HUDEP-2 (cell line): ENCODE data around the gene CAPN11.
A peak's percentile ranks its signal among the peaks of the same experiment; 100 is the strongest.

Experiments used
- DNase-seq, 76 experiments: peaks; one replicate each; lab custom pipeline; 2025; ENCODE audit not compliant: unreplicated experiment in 76 of 76; lab: John Stamatoyannopoulos, UW

The CAPN11 gene

DNA sequence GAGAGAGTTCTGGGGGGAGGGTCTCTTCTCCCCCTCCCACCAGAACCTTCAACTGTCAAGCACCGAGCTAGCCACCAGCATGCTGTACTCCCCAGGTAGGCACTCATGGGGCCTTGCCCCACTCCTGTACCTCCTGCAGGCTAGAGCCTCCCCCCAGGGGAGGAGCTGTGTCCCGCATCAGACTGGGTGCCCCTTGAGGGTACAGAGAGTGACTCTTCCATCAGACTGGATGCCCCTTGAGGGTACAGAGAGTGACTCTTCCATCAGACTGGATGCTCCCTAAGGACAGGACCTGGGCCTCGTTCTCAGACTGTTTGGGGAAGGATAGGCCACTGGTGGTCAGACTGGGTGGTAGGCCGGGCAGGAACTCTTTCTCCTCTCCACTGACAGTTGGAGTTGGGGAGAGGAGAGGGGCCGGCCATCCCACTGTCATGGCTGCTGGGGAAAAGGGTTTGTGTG, at the start of gene CAPN11:
Gene CAPN11 (plus strand): TSS at position 51 of the 459 bp plus-strand sequence. CDS start 29 bp downstream, at position 80.
- no peak for DNase-seq

DNA sequence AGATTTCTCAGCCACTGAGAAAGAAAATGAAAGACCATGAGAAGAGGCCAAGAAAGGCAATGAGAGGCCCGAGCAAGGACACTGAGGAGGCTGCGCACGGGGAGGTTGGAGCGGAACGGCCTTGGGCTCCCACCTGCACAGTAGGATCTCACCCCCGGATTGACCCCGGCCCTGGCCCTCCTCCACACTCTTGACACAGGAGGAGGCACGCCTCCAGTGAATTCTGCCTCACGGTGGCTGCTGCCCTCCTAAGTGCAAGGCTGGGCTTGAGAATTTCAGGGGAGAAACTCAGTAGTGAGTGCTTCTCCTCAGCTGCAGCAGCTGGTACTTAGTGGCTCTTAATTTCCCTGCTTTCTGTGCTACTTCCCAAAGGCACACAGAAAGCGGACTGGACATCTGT, 49.4 kb upstream of the CAPN11 start:
- no peak for DNase-seq

DNA sequence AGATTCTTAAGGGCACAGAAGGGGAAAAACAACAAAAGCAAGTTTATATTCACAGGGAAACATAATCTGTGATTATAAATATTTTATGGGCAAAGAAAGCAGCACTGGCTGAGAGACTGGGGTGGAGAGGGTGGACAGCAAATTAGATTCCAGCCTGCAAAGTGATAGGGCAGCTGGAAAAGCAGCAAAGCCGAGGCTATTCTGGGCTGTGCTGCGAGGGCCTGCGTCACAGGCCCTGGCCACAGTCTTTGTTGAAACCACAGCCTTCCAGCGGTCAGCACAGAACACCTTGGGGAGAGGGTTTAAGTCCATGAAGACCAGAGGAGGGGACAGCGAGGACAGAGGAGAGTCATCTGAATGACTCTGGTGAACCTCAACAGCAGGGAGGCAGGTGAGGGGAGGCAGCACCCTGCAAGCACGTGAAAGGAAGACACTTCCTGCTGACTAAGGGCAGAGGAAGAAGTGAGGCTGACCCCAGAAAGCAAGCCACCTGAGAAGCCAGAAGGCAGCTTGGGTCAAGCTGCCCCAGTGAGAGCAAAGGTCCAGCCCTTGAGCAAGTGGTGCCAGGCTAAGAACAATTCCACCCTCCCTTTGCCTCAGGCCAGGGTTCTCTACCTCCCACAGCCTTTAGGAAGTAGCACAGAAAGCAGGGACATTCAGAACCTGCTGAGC, 48.5 kb upstream of the CAPN11 start:
- no peak for DNase-seq

DNA sequence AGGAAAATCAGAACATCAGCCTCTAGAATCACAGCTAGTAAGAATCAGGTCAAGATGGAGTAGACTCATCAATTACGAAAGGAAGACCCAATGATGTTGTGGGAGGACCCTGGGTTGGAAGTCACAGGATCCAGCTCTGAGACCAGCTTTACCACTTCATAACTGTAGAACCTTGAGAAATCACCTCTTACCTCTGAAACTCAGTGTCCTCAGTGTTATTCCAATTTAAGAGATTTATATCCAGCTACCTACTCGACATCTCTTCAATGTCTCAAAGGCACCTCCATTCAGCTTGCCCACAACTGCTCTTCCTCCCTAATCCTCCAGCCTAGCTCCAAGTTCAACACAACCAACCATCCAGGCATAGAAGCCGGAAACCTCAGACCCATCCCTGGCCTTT, 47.7 kb upstream of the CAPN11 start:
- no peak for DNase-seq

DNA sequence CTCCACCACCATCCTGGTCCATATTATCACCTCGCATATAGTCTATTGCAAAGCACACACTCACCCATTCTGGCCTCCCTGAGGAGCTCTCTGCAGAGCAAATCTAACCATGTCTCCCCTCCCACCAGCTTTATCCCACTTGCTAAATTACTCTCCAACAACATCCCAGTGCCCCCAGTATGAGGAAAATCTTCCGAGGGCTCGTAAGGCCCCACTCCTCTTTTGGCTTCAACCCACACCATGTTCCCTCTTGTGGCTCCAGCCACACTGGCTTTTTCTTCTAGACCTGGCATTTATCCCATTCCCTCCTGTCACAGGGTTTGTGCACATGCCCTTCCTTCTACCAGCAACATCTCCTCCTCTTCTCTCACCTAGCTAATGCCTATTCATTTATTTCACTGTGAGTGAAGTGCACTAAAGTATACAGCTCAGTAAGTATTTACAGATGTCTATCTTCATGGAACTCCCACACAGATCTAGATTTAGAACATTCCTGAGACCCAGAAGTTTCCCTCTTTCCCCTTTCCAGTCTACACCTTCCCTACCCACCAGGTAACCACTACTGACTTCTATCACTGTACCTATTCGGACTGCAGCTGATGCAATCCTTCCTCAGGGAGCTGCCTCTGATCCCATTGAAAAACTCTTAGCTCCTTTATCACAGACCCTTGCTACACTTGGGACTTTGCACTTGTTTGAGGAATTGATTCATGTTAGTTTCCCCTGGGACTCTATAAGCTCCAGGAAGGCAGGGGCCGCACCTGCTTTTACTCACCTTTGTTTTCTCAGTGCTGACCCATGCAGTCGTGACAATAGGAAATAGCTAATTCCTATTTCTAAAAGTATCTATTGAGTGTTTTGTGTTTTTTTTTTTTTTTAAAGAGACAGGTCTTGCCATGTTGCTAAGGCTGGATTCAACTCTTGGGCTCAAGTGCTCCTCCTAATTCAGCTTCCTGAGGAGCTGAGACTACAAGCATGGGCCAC, 46.9 kb upstream of the CAPN11 start:
- no peak for DNase-seq

DNA sequence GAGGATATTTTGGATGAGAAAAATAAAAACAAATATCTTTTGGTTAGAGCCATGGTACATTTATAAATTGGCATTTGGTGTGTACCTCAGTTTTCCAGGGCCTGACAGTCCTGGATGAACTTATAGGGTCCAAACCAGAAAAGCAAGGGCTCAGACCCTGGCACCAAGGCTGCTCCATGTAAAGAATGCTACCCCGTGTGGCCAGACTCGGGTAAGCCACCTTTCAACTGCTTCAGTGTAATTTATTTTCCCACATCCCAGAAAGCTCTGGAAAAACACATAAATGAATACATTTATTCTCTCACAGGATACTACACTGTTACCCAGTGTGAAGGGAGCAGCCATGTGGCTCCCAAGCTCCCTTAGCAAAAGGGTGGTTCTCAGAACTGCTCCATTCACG, 45.2 kb upstream of the CAPN11 start:
- peak in 1 of 76 experiments; percentile 11 for DNase-seq

DNA sequence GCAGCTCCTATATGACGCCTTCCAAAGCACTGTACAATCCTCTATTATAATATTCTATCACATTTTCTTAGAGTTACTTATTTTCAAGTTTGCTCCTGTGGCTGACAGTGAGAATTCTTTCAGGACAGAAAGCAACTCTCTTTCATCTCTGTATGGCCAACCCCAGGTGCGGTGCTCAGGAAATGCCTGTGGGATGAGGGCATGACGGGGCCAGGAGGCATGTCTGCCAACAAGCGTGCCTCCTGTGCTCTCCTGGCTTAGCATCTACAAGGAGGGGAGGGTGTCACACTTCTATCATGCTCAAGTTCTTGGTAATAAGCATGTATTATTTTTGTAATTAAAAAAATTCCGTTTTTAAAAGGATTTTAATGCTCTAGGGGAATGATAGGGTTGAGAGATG, 42.8 kb upstream of the CAPN11 start:
- DNase-seq = no peak

DNA sequence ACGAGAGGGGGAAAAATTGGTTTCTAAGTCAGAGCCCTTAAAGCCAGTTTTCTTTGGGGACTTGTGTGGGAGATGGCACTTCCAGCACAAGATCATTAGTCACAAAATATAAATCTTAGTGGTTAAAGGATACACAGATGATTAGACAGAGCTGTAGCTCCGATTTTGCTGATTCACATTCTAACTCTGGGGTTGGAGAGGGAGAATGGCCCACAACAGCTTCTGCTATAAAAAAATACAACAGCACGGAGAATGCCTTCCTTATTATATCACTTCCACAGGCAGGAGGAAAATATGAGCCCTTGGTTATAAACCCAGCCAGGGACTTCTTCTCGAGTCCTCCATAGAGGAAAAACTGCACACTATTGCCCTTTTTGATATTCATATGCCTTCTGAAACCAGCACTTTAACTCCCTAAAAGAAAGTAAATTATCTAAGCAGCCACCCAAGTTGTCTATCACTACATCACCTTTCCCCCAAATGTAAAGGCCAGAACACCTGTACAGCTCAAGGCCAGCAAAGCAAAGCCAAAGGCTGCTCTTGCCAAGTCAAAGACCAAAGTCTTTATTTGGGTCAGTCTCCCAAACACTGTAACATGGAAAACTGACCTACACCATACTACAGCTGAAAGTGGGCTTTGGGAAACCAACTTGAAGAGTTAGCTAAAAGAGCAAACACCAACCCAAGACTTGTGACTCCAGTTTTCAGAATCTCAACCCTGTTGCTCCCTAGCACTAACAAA, 41.8 kb upstream of the CAPN11 start:
- no peak for DNase-seq

DNA sequence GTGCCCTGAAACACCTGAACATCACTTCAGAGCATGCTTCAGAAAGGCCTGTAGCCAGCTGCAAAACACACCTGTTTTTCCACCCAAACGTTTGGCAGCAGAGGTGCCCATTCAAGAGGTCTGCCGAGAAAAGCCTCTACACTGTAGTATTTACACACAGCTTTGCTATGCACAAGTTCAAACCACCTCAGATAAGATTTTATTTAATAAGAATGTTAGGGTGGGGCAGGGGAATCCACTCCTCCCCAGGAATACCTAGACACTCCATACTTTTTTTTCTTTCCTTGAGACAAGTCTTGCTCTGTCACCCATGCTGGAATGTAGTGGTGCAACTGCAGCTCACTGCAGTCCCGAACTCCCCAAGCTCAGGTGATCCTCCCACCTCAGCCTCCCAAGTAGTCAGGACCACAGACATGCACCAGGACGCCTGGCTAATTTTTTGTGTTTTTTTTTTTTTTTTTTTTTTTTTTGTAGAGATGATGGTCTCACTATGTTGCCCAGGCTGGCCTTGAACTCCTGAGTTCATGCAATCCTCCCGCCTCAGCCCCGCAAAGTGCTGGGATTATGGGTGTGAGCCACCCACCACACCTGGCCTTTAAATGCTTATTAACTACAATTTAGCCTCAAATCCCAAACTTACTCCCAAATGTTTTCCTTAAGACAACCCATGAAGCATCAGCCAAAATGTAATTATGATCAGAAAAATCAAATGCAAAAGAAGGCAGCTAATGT, 41.1 kb upstream of the CAPN11 start:
- no peak for DNase-seq

DNA sequence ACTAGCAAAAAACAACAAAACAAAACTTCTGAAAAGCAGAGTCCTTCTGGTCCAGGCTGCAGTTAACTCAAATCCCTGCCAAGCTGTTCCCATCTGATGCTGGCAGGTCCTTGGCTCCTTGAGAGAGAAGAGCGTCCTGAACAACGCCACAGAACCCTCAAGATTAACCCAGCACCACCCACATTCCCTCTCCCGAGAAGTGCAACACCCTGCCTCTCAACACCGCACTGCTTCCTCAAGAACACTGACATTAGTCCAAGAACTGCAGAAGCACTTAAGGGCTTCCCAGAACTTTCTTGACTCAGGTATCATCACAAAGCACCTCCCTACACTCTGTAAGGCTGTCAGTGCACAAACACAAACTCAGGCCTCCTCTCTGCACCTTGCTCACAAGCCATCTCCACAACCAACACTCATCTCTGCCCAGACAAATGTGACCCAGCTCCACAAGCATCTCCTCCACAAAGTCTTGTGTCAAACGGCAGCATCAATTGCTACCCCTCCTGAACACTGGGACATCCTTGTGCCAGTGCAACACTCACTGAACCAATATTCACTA, 38.8 kb upstream of the CAPN11 start:
- DNase-seq = no peak

DNA sequence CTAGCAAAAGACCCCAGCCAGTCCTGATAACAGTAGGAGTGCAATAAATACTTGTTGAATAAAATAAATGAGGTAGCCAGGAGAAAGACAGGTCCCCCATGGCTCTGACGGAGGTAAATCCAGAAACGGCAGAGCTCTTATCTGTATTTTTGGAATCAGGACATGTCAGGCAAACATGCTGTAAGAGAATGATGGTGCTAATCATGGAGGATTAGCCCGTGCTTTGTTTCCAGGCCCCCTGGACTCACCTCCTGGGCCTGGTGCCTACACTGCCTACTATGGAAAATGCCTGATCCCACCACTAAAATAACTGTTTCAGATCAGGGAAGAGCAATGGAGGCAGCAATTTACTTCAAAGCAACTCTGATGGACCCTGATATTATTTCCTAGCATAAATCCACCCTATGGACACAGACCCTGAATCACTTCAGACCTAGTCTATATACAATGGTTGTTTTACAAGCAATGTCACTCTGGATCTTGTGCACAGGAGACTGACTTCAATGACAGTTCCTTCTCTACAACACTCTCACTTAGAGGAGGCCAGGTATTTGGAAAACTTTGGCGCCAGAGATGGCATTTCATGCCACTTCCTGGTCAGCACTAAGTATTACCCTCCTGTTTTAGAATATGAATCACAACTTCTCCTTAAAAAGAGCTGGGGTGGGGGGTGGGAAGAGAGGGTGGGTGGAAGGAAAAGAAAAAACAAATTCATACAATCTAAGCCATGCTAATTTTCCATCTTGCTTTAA, 37.8 kb upstream of the CAPN11 start:
- no peak for DNase-seq

DNA sequence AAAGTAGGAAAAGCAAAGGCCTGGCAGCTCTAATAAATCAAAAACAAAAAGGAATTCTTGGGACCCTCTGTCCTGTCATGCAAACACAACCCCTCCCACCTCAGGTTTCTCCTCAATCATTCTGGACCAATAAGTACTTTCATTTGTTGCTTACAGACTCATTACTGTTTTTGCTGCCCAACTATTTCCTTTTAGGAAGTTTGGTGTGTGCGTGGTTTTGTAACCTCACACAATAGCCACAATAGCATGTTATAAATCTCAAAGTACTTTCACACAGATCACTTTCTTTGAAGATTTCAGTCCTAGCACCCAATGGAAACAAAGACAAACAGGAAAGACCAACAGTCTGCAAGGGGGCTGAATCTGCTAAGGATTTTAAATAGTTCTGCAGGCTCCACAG, 35.8 kb upstream of the CAPN11 start:
- no peak for DNase-seq

DNA sequence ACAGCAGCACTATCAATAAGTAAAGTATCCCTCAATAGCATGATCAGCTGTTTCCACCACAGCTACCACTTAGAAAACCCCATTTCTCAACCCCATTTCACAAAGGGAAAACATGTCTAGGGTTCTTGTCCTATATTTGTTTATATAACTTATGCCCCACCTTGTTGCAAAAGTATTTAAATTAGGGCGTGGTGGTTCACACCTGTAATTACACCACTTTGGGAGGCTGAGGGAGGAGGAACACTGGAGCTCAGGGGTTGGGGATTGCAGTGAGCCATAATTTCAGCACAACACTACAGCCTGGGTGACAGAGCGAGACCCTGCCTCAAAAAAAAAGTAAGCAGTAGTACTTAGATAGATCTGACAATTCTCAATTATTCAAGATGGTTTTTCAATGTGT, 35.1 kb upstream of the CAPN11 start:
- DNase-seq = no peak

DNA sequence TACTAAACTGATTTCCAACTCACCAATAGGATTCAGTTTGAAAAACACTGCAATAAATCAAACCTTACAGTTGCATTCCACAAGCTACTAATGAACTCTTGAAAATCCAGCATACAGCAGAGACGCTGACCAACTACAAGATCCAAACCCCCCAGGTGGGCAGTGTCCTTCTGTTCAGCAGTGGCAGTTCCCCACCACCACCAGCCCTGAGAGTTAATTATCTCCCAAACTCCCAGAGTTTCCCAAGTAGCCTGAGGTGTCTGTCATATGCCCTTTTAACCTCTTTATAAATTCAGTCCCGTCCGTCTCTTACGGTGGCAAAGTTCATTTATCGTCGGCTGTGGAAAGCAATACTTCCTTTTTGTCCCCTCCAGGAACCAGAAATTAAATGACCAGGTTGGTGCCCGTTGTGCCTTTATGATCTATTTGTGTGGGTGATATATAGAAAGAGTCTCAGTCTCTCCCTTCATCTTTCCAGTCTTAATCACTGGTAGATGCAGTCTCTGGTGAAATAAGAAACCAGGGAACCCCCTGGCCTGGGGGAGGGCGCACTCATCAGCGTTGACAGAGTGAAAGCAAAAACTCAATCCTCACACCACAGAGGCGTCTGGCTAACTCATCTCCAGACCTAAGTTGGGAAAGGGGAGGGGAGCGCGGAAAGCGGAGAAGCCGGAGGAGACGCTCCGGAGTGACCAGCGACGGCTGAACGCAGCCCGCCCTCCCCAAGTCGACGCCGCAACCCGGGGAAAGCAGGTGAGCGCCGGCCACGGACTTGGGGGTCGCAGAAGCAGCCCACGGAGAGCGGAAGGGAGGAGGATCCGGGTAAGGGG, 32.1 kb upstream of the CAPN11 start:
- peak in 12 of 76 experiments; percentile 16 to 67 (median 31) for DNase-seq

DNA sequence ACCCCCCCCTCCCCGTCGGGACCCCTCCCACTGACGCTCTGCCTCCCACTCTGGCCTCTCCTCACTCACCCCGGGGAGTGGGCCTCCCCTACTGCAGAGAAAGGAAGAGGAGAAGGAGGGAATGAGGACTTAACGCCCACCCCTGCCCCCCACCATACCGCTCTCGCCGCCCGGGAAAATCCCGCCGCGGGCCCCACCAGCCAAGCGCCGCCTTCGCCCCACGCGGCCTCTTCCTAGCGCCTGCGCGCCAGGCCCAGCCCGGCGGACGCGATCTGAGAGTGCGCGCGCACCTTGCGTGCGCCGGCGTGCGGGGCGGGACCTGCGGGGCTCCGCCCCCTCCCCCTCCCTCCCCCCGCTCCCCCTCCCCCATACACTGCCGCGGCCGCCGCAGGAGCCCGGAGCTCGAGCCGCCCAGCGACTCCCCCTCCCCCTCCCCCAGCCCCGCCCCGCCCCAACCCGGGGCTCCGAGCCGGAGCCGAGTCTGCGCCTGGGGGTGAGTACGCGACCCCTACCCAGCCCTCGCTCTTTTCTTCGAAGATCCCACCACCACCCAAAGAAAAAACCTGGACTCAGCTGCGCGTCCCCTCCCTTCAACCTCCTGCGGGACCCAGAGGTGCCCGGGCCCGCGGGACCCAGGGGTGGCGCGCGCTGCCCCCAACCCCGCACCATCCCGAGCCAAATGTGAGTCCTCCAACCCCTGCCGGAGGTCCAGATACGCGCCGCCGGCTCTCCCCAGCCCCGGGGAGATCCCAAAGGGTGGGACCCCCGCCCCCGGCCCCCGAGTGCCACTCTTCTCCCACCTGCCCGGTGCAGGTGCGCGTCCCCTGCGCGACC, 31.2 kb upstream of the CAPN11 start, which contains the start of the genes MRPL14 and TMEM63B:
Gene MRPL14 (minus strand): TSS at position 267 of the 834 bp plus-strand sequence. CDS start 10,841 bp downstream, outside the sequence.
Gene TMEM63B (plus strand): TSS at position 369 of the 834 bp plus-strand sequence. CDS start 7,031 bp downstream, outside the sequence.
- peak in 71 of 76 experiments; percentile 61 to 95 (median 84) for DNase-seq

DNA sequence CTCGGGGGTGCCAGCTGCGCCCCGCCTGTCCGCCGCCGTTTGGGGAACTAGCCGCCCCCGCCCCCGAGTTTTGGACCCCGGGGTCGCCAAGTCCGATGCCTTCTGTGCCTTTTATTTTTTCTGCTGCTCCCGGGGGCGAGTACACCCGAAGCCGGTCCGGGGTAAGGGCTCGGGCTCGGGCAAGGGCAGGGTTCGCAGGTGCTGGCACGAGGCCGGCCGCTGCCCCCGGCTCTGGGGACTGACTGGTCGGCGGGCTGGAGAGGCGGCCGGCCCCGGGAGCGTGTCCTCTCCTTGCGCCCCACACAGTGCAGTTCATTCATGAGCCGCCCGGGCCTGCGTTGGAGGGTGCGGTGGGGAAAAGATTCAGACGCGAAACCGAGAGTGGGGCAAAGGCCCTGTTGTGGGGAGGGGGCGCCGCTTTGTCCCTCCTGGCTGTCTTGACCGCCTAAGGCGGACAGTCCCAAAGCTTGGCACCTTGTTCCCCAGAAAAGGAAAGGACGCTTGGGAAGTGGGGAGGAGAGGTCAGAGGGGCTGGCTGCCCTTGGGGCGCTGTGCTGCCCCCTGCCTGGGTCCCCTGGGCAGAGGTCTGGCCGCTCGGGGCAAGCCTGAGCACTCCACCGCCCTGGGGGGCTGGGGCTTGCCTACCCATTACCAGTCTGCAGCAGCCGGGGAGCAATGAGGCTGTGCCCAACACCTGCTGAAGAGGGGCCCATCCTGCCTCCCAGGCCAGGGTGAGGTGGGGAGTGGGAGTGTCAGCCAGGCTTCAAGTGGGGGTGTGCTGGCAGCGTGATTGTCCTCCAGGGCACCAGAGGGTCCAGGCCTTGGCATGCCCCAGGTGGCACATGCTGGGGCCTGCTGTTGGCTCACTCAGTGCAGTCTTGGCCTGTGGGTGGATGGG, 30.4 kb upstream of the CAPN11 start:
- peak in 44 of 76 experiments; percentile 13 to 89 (median 42) for DNase-seq
